ENCODE results near the gene SCARB1.
"Not testable (repeated sequence)": the region's sequence is repeated elsewhere in the genome, so short reads cannot be mapped to it uniquely, and the experiment has no call there.

SCARB1 gene

DNA sequence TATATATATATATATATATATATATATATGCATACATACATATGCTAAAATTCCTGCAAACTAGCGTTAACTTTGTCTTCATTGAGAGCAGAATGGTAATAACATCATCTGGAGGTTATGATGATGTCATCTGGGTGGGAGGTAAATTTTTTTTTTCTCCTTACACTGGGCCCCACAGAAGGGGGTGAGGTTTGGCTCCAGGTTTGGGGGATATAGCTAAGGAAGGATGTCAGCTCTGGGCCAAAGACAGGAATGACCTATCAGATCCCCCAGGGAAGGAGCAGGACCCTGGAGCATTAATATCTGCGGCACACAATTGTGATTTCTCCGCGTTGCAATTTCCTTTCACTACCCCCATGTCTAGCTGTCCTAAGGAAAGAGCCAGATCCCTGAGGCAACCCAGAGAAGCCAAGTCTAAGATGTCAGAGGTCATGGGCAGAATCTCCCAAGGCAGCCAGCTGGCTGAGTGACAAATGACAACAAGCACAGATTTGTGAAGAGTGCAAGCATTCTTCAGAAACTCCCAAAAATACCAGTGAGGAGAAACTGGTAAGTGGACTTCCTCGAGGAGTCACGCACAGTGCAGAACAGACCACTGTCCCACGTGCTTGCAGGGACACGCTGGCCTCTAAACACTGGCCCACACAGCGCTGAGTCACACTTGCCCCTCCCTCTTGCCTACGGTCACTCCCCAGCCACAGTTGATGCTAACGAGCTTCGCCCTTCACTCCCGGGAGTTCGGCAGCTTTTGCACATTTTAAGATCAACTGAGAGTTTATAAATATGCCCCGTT lies 40.8 kb upstream of the SCARB1 start:
- TF ChIP-seq CTCF (IDR thresholded peaks at IDR 0.05; ENCODE audit: control insufficient read depth, insufficient read depth, low read depth, low read length, missing control alignments): no peak
- DNase-seq (ENCODE audit: low read depth): peak; percentile 86
- H3K4me3 ChIP-seq (ENCODE audit: control insufficient read depth, low read depth, low read length): no peak overlapping the region

DNA sequence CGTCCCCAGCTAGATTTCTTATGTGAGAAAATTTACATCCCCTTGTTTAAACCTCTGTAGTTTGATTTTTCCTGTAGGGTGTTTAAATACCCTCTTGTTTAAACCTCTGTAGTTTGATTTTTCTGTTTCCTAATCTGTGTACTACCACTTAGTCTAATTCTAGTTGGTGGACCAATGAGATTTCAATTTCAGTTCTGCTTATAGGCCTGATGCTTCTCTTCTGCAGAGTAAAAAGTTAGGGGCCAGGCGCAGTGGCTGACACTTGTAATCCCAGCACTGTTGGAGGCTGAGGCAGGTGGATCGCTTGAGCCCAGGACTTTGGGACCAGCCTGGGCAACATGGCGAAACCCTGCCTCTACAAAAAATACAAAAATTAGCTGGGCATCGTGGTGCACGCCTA lies 39.3 kb upstream of the SCARB1 start:
- TF ChIP-seq CTCF (IDR thresholded peaks at IDR 0.05; ENCODE audit: control insufficient read depth, insufficient read depth, low read depth, low read length, missing control alignments): no peak
- no peak overlapping the region for H3K4me3 ChIP-seq (ENCODE audit: control insufficient read depth, low read depth, low read length)
- no peak for DNase-seq (ENCODE audit: low read depth)

- no peak overlapping the region for H3K4me3 ChIP-seq (ENCODE audit: control insufficient read depth, low read depth, low read length)
- no peak for TF ChIP-seq CTCF (IDR thresholded peaks at IDR 0.05; ENCODE audit: control insufficient read depth, insufficient read depth, low read depth, low read length, missing control alignments)
- DNase-seq (ENCODE audit: low read depth): no peak
Measured at GRCh38 chr12:124901003-124901402, 37.3 kb upstream of the SCARB1 start.

- DNase-seq (ENCODE audit: low read depth); H3K4me3 ChIP-seq (ENCODE audit: control insufficient read depth, low read depth, low read length): not testable (repeated sequence)
Measured at GRCh38 chr12:124900345-124900795, 36.7 kb upstream of the SCARB1 start.

- no peak overlapping the region for H3K4me3 ChIP-seq (ENCODE audit: control insufficient read depth, low read depth, low read length)
- DNase-seq (ENCODE audit: low read depth): no peak
- TF ChIP-seq CTCF (IDR thresholded peaks at IDR 0.05; ENCODE audit: control insufficient read depth, insufficient read depth, low read depth, low read length, missing control alignments): no peak
Measured at GRCh38 chr12:124898923-124899294, 35.2 kb upstream of the SCARB1 start.

- DNase-seq (ENCODE audit: low read depth): no peak
- H3K4me3 ChIP-seq (ENCODE audit: control insufficient read depth, low read depth, low read length): no peak overlapping the region
- TF ChIP-seq CTCF (IDR thresholded peaks at IDR 0.05; ENCODE audit: control insufficient read depth, insufficient read depth, low read depth, low read length, missing control alignments): peak; percentile 67
Measured at GRCh38 chr12:124898200-124898922, 34.7 kb upstream of the SCARB1 start.

- no peak for TF ChIP-seq CTCF (IDR thresholded peaks at IDR 0.05; ENCODE audit: control insufficient read depth, insufficient read depth, low read depth, low read length, missing control alignments)
- no peak overlapping the region for H3K4me3 ChIP-seq (ENCODE audit: control insufficient read depth, low read depth, low read length)
- DNase-seq (ENCODE audit: low read depth): no peak
Measured at GRCh38 chr12:124896461-124896860, 32.8 kb upstream of the SCARB1 start.
